K562 (cell line): ENCODE measurements around the gene METRNL. TPM values are rescaled to one million over a fixed set of nuclear protein-coding genes. Genes with fewer than 3 reads are reported as not detected.

Experiments
- BCL6 ChIP-seq: fragments of 250-450 bp; sonication (Bioruptor Pico); IDR thresholded peaks from 2 replicates; pipeline ENCODE4 v1.4.0; 2020
- CHD1 ChIP-seq: fragments of 200-600 bp; sonication (generic); IDR thresholded peaks from one replicate; pipeline ENCODE4 v1.6.1; 2012; ENCODE audit warnings: mild to moderate bottlenecking, moderate library complexity, low read length, inconsistent platforms
- ESRRB ChIP-seq: fragments of 250-450 bp; sonication (Bioruptor Pico); IDR thresholded peaks from 2 replicates; pipeline ENCODE4 v1.5.0; 2020; ENCODE audit warnings: mild to moderate bottlenecking, moderate library complexity, borderline replicate concordance
- EZH2 ChIP-seq: IDR thresholded peaks from 2 replicates; pipeline ENCODE4 v1.6.1; 2012; ENCODE audit warnings: low read depth, mild to moderate bottlenecking, inconsistent platforms, low read length, borderline replicate concordance
- FOS ChIP-seq: IDR thresholded peaks from 3 replicates; pipeline ENCODE4 v1.6.1; 2011; ENCODE audit not compliant: insufficient read length; ENCODE audit errors: extremely low read depth
- HMGN3 ChIP-seq: IDR thresholded peaks from 2 replicates; pipeline ENCODE4 v1.6.1; 2011; ENCODE audit warnings: borderline replicate concordance, low read depth, mild to moderate bottlenecking, mixed read lengths, low read length; ENCODE audit not compliant: insufficient read length; ENCODE audit errors: extremely low read depth
- KAT8 ChIP-seq: fragments of 450-650 bp; IDR thresholded peaks from 2 replicates; pipeline ENCODE4 v1.6.1; 2016; ENCODE audit warnings: low read depth, mild to moderate bottlenecking
- L3MBTL2 ChIP-seq: fragments of 450-650 bp; IDR thresholded peaks from 2 replicates; pipeline ENCODE4 v1.6.1; 2016; ENCODE audit warnings: mild to moderate bottlenecking, moderate library complexity
- MBD1 ChIP-seq: fragments of 250-450 bp; sonication (Bioruptor Pico); IDR thresholded peaks from 2 replicates; pipeline ENCODE4 v1.8.0; 2022; ENCODE audit warnings: inconsistent platforms
- SAFB ChIP-seq: fragments of 200-400 bp; formaldehyde crosslinking; IDR thresholded peaks from 2 replicates; pipeline ENCODE4 v1.6.1; 2017; ENCODE audit warnings: low read depth, low read length, borderline replicate concordance
- TFAM ChIP-seq: fragments of 250-450 bp; sonication (Bioruptor Pico); conservative IDR thresholded peaks from 2 replicates; pipeline ENCODE4 v1.5.0; 2021; ENCODE audit warnings: mild to moderate bottlenecking, moderate library complexity
- TFAP4 ChIP-seq: sonication (generic); formaldehyde crosslinking; IDR thresholded peaks from 2 replicates; pipeline ENCODE4 v1.8.0; 2022; ENCODE audit warnings: missing genetic modification reagents, mild to moderate bottlenecking, moderate library complexity, borderline replicate concordance
- ZNF445 ChIP-seq: fragments of 250-450 bp; sonication (Bioruptor Pico); IDR thresholded peaks from 2 replicates; pipeline ENCODE4 v1.4.0; 2020; ENCODE audit warnings: low read depth, mild to moderate bottlenecking, moderate library complexity
- polyA plus RNA-seq, 8 experiments: library from polyadenylated mRNA; depleted of rRNA in 4 of 8; stranded (reverse) in 5 of 8; unstranded in 3 of 8; fragments of >200 nt; fragmentation: Nextera tagmentation in 2 of 8; fragmentation: Illumina TruSeq in 1 of 8; extraction: Ambion mirVana in 2 of 8; extraction: Trizol in 1 of 8; gene quantifications; 2 replicates each; pipeline versions ENCODE4 v1.2.1 to v1.2.3, GENCODE V29; 2011 to 2014; ENCODE audit warnings: inconsistent platforms in 1 of 8, missing spikeins in 1 of 8
- total RNA-seq, 7 experiments: library from RNA; depleted of rRNA in 6 of 7; stranded (reverse); fragments of >200 nt in 6 of 7; fragmentation: Illumina TruSeq in 2 of 7; extraction: Trizol in 2 of 7; gene quantifications; 2 replicates each; pipeline versions ENCODE4 v1.2.1 to v1.2.3, GENCODE V29; 2011 to 2021; ENCODE audit warnings: low replicate concordance in 1 of 7
- TF ChIP-seq, protein P1 (sequence below): sonication (generic); formaldehyde crosslinking; IDR thresholded peaks from 2 replicates; pipeline ENCODE4 v1.8.0; 2022; ENCODE audit warnings: mild to moderate bottlenecking, missing genetic modification reagents

METRNL gene
- total and polyA plus RNA-seq, 9 of the 15 experiments (the other 6 are each of a cell fraction or from before 2014, with no cell fraction given) = 0.17 to 31.8 (median 2.9) TPM

DNA sequence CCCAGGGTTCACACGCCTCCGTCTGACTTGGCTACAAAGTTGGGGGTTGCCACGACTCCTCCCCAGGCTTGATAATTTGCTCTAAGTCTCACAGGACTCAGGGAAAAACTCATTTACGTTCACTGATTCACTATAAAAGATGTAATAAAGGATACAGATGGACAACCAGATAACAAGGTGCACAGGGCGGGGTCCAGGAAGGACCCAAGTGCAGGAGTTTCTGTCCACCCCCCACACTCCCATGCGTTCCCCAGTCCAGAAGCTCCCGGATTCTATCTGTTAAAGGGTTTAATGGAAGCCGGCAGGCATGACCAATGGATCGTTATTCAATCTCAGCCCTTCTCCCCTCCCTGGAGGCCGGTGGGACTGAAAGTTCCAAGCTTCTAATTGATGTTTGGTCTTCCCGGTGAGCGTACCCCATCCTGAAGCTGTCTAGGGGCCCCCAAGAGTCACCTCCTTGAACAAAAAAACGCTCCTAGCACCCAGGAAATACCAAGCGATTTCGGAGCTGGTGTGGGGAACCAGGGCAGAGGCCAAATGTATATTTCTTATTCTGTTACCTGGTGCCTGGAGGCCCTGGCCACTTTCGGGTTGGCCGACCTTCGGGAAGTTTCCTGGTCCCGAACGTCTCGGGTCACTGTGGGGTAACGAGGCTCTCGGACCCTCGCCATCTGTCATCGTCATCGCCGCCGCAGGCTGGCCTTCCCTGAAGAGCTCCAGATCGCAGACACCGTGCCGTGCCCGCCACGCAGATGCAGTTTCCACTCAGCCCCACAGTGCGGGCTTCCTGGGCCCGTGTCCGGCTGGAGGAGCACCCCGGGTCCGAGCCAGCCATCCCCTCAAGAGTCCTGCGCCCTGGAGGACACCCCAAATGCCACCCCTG, 13.5 kb upstream of the METRNL start (continued):
- TF ChIP-seq, protein P1, sequence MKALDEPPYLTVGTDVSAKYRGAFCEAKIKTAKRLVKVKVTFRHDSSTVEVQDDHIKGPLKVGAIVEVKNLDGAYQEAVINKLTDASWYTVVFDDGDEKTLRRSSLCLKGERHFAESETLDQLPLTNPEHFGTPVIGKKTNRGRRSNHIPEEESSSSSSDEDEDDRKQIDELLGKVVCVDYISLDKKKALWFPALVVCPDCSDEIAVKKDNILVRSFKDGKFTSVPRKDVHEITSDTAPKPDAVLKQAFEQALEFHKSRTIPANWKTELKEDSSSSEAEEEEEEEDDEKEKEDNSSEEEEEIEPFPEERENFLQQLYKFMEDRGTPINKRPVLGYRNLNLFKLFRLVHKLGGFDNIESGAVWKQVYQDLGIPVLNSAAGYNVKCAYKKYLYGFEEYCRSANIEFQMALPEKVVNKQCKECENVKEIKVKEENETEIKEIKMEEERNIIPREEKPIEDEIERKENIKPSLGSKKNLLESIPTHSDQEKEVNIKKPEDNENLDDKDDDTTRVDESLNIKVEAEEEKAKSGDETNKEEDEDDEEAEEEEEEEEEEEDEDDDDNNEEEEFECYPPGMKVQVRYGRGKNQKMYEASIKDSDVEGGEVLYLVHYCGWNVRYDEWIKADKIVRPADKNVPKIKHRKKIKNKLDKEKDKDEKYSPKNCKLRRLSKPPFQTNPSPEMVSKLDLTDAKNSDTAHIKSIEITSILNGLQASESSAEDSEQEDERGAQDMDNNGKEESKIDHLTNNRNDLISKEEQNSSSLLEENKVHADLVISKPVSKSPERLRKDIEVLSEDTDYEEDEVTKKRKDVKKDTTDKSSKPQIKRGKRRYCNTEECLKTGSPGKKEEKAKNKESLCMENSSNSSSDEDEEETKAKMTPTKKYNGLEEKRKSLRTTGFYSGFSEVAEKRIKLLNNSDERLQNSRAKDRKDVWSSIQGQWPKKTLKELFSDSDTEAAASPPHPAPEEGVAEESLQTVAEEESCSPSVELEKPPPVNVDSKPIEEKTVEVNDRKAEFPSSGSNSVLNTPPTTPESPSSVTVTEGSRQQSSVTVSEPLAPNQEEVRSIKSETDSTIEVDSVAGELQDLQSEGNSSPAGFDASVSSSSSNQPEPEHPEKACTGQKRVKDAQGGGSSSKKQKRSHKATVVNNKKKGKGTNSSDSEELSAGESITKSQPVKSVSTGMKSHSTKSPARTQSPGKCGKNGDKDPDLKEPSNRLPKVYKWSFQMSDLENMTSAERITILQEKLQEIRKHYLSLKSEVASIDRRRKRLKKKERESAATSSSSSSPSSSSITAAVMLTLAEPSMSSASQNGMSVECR (CRISPR knock-in tag) = no peak
- TF ChIP-seq BCL6 (CRISPR knock-in tag) (no peak), HMGN3 (no peak), SAFB (no peak), ZNF445 (CRISPR knock-in tag) (no peak), TFAP4 (CRISPR knock-in tag) (no peak), TFAM (CRISPR knock-in tag) (no peak), MBD1 (CRISPR knock-in tag) (no peak), L3MBTL2 (peak; percentile 36; the same call in 1 of the 2 replicates), CHD1 (no peak), FOS (no peak), ESRRB (CRISPR knock-in tag) (no peak), EZH2 (no peak), KAT8 (no peak)
- TF ChIP-seq, all 486 proteins: peak for 8
